B cell (primary cell): ENCODE data around the gene TEX14.

Source experiments
- EZH2 ChIP-seq: IDR thresholded peaks from 2 replicates; pipeline ENCODE4 v1.6.1; 2012; ENCODE audit warnings: borderline replicate concordance, low read depth, mild to moderate bottlenecking, moderate library complexity, low read length; ENCODE audit not compliant: insufficient read depth, poor library complexity, severe bottlenecking
- TF ChIP-seq, protein P1 (sequence below): fragments of 200-600 bp; IDR thresholded peaks from one replicate; pipeline ENCODE4 v1.8.0; 2022; ENCODE audit warnings: antibody characterized with exemption, mild to moderate bottlenecking

GRCh38 chr17:58614859-58615459 lies 76.9 kb downstream of the TEX14 start:
- TF ChIP-seq, protein P1, sequence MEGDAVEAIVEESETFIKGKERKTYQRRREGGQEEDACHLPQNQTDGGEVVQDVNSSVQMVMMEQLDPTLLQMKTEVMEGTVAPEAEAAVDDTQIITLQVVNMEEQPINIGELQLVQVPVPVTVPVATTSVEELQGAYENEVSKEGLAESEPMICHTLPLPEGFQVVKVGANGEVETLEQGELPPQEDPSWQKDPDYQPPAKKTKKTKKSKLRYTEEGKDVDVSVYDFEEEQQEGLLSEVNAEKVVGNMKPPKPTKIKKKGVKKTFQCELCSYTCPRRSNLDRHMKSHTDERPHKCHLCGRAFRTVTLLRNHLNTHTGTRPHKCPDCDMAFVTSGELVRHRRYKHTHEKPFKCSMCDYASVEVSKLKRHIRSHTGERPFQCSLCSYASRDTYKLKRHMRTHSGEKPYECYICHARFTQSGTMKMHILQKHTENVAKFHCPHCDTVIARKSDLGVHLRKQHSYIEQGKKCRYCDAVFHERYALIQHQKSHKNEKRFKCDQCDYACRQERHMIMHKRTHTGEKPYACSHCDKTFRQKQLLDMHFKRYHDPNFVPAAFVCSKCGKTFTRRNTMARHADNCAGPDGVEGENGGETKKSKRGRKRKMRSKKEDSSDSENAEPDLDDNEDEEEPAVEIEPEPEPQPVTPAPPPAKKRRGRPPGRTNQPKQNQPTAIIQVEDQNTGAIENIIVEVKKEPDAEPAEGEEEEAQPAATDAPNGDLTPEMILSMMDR, result no peak
- TF ChIP-seq EZH2, result no peak
